ENCODE measurements around the gene ETV7. TPM values are rescaled to one million over a fixed set of nuclear protein-coding genes. Genes with fewer than 3 reads are reported as not detected.

The ETV7 gene
- total and polyA plus RNA-seq, 2 experiments from 2014 or later, result 0.47 to 1.2 TPM

- Histone ChIP-seq H3K27me3 (ENCODE audit: insufficient read depth) (no peaks in the 10 kb centered on the region), H3F3A (replicated peaks; ENCODE audit: low read depth) (no peaks in the 10 kb centered on the region), H3K4me3 (no peak overlapping the region), H3K9me2 (ENCODE audit: insufficient read depth) (no peaks in the 10 kb centered on the region), H2AFZ (peak overlapping the region; percentile 84), H3K4me1 (ENCODE audit: insufficient read depth) (no peaks in the 10 kb centered on the region; the same call in 1 of the 2 replicates), H3K79me2 (replicated peaks; ENCODE audit: insufficient read depth) (no peaks in the 10 kb centered on the region), H3K27ac (ENCODE audit: low read depth) (no peak overlapping the region), H3K4me2 (no peak overlapping the region), H3K36me3 (ENCODE audit: insufficient read depth) (no peaks in the 10 kb centered on the region), H4K20me1 (replicated peaks; ENCODE audit: insufficient read depth) (no peaks in the 10 kb centered on the region)
- H3K27me3 Mint-ChIP-seq (ENCODE audit: insufficient read depth, low read depth, poor library complexity), result peaks cover 20% of the 10 kb centered on the region
- DNase-seq (ENCODE audit: low spot score) (no peak), ATAC-seq (peak; percentile 14; the same call in 2 of the 3 replicates)
- no peak for TF ChIP-seq EZH2 (IDR thresholded peaks at IDR 0.05; ENCODE audit: low read depth, unreplicated experiment)
- no peak for TF ChIP-seq REST (IDR thresholded peaks at IDR 0.05; ENCODE audit: unreplicated experiment)
- TF ChIP-seq NANOG (IDR thresholded peaks at IDR 0.05; ENCODE audit: borderline replicate concordance), result no peak
- TF ChIP-seq CTCF (conservative IDR thresholded peaks at IDR 0.05; ENCODE audit: low read depth in 2 of 2), result no peak
- TF ChIP-seq CREB1 (CRISPR knock-in tag; IDR thresholded peaks at IDR 0.05; ENCODE audit: low read depth), result no peak
- TF ChIP-seq ZNF462 (CRISPR knock-in tag; IDR thresholded peaks at IDR 0.05), result no peak
- no peak for TF ChIP-seq STAT1 (IDR thresholded peaks at IDR 0.05; ENCODE audit: unreplicated experiment)
- no peak for TF ChIP-seq ZNF114 (CRISPR knock-in tag; IDR thresholded peaks at IDR 0.05)
- TF ChIP-seq EZH2phosphoT487 (IDR thresholded peaks at IDR 0.05; ENCODE audit: unreplicated experiment), result no peak
- no peak for TF ChIP-seq JUNB (IDR thresholded peaks at IDR 0.05; ENCODE audit: unreplicated experiment)
- no peak for TF ChIP-seq POLR2AphosphoS5 (IDR thresholded peaks at IDR 0.05; ENCODE audit: low read depth)
- TF ChIP-seq ETS1 (IDR thresholded peaks at IDR 0.05), result no peak
- peaks cover 42% of the 10 kb centered on the region for H3K4me1 Mint-ChIP-seq
- H3K9me3 Mint-ChIP-seq, result no peaks in the 10 kb centered on the region; the same call in 2 of the 3 replicates
- no peak overlapping the region for H3K4me3 Mint-ChIP-seq
- no peaks in the 10 kb centered on the region; the same call in 2 of the 3 replicates for H3K36me3 Mint-ChIP-seq (ENCODE audit: low read depth)
- no peak overlapping the region for H3K27ac Mint-ChIP-seq
These were observed 57.1 kb downstream of the ETV7 start for GRCh38 chr6:36330366-36330765.
